Measurements from ENCODE around the gene CFAP119.

The CFAP119 gene

DNA sequence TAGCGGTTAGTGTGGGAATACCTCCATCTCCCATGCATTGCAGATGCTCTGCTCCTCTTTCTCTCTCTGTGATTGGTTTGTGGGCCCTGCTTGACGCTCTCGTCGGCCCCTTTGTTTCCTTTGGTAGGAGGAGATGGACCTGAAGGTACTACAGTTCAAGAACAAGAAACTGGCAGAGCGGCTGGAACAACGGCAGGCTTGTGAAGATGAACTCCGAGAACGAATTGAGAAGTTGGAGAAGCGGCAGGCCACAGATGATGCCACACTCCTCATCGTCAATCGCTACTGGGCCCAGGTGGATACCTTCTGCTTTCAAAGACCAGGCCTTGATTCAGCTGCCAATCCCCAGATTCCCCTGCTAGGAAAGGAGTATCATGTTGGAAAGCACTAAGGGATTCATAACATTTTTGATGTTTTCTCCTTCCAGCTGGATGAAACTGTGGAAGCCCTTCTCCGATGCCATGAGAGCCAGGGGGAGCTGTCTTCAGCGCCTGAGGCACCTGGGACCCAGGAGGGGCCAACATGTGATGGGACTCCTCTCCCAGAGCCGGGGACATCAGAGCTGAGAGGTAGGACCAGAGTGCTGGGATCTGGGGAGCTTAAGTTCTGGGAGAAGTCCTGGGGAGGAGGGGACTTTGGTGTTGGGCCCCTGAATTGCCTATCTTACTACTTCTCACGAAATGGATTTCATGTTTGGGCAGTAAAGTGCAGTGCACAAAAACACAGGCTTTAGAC is 1.3 kb upstream of the CFAP119 start:
- H3K4me1 ChIP-seq (ENCODE audit: control insufficient read depth in 2 of 2, insufficient read depth in 1 of 2, low read depth in 1 of 2, low read length in 2 of 2), result peaks cover 10 to 11% of the 10 kb centered on the region in 2 donors
- H2BK5ac ChIP-seq (ENCODE audit: low read length), result no peak overlapping the region
- no CpG with 5 or more reads among the region's 15 CpGs for whole genome bisulfite sequencing, 2 donors (ENCODE audit: extremely low coverage in 2 of 2, insufficient read length in 2 of 2, insufficient replicate concordance in 1 of 2)
- no peak overlapping the region for H2AK5ac ChIP-seq (ENCODE audit: low read depth, low read length)
- H3K36me3 ChIP-seq (replicated peaks in 1 of 2; ENCODE audit: control insufficient read depth in 2 of 2, insufficient read depth in 2 of 2, low read length in 2 of 2), result peaks cover 49 to 77% of the 10 kb centered on the region in 2 donors
- no peak overlapping the region for H4K91ac ChIP-seq (ENCODE audit: low read depth, low read length, poor library complexity)
- no peak overlapping the region for H2BK12ac ChIP-seq (ENCODE audit: low read length)
- no peak overlapping the region for H2AFZ ChIP-seq (ENCODE audit: low read length)
- no peak overlapping the region for H3K27ac ChIP-seq (replicated peaks; ENCODE audit: low read length)
- no peak overlapping the region for H3K9ac ChIP-seq (ENCODE audit: low read depth, low read length, poor library complexity)
- H3K23ac ChIP-seq (ENCODE audit: low read depth, low read length, poor library complexity), result no peak overlapping the region
- H3K9me3 ChIP-seq (replicated peaks in 1 of 2; ENCODE audit: control insufficient read depth in 2 of 2, insufficient read depth in 1 of 2, low read depth in 1 of 2, low read length in 2 of 2), result peaks cover 0 to 1% of the 10 kb centered on the region in 2 donors
- peak overlapping the region; percentile 69 for H3K4me2 ChIP-seq (ENCODE audit: insufficient read depth, low read length, poor library complexity, severe bottlenecking)
- no peaks in the 10 kb centered on the region for H3K27me3 ChIP-seq (ENCODE audit: control insufficient read depth in 3 of 3, insufficient read depth in 3 of 3, low read depth in 1 of 3, low read length in 3 of 3)
- H3K79me1 ChIP-seq (ENCODE audit: low read depth, low read length), result peaks cover 21% of the 10 kb centered on the region
- peak overlapping the region; percentile 96 to 99 for H3K4me3 ChIP-seq (ENCODE audit: low read length in 2 of 2)
- H2BK120ac ChIP-seq (ENCODE audit: low read depth, low read length), result no peak overlapping the region
- no peak for DNase-seq (ENCODE audit: low spot score)
- H4K8ac ChIP-seq (ENCODE audit: low read depth, low read length), result no peak overlapping the region
- no peak overlapping the region for H3K14ac ChIP-seq (ENCODE audit: low read length)
- no peak overlapping the region for H2BK15ac ChIP-seq (ENCODE audit: low read length)
- no peak overlapping the region for H3K4ac ChIP-seq (ENCODE audit: low read length)
- no peak overlapping the region for H3K18ac ChIP-seq (ENCODE audit: low read length)

DNA sequence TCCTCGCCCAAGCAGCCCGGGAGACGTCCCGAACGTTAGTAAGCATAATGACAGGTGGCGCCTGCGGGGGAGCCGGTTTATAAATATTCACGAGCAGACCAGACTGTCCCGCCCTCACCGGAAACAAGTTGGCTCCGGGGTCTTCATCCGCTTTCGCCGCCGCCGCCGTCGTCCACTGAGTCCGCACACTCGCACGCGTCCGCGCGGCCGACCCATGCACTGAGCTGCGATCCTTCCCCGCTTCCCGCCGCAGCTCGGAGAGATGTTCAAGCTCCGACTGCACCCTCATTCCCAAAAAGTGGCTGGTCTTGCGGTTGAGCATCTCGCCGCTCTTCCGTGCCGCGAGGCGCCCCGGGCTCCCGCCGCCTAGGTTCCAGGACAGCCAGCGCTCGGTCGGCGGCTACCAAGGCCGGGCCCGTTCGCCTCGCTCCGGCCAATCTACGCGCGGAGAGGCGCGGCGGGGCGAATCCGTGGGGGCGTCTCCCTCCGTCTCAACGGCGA is 385 bp downstream of the CFAP119 start:
- Histone ChIP-seq H3K27ac (replicated peaks; ENCODE audit: low read length) (peak overlapping the region; percentile 58), H2BK12ac (ENCODE audit: low read length) (no peak overlapping the region), H3K14ac (ENCODE audit: low read length) (peak overlapping the region; percentile 76), H3K36me3 (replicated peaks in 1 of 2; ENCODE audit: control insufficient read depth in 2 of 2, insufficient read depth in 2 of 2, low read length in 2 of 2) (peaks cover 39 to 74% of the 10 kb centered on the region in 2 donors), H3K79me1 (ENCODE audit: low read depth, low read length) (peaks cover 18% of the 10 kb centered on the region), H2BK5ac (ENCODE audit: low read length) (peak overlapping the region; percentile 25), H3K4me2 (ENCODE audit: insufficient read depth, low read length, poor library complexity, severe bottlenecking) (peak overlapping the region; percentile 99), H2AK5ac (ENCODE audit: low read depth, low read length) (no peak overlapping the region), H3K4me1 (ENCODE audit: control insufficient read depth in 2 of 2, insufficient read depth in 1 of 2, low read depth in 1 of 2, low read length in 2 of 2) (peaks cover 10 to 11% of the 10 kb centered on the region in 2 donors), H3K27me3 (ENCODE audit: control insufficient read depth in 3 of 3, insufficient read depth in 3 of 3, low read depth in 1 of 3, low read length in 3 of 3) (no peaks in the 10 kb centered on the region), H3K18ac (ENCODE audit: low read length) (peak overlapping the region; percentile 88), H2BK120ac (ENCODE audit: low read depth, low read length) (no peak overlapping the region), H3K9me3 (replicated peaks in 1 of 2; ENCODE audit: control insufficient read depth in 2 of 2, insufficient read depth in 1 of 2, low read depth in 1 of 2, low read length in 2 of 2) (peaks cover 0 to 1% of the 10 kb centered on the region in 2 donors), H3K4me3 (ENCODE audit: low read length in 2 of 2) (peak overlapping the region; percentile 84 to 96), H2AFZ (ENCODE audit: low read length) (peak overlapping the region; percentile 93), H4K91ac (ENCODE audit: low read depth, low read length, poor library complexity) (no peak overlapping the region), H3K23ac (ENCODE audit: low read depth, low read length, poor library complexity) (peak overlapping the region; percentile 61), H2BK15ac (ENCODE audit: low read length) (no peak overlapping the region), H4K8ac (ENCODE audit: low read depth, low read length) (no peak overlapping the region), H3K4ac (ENCODE audit: low read length) (no peak overlapping the region), H3K9ac (ENCODE audit: low read depth, low read length, poor library complexity) (peak overlapping the region; percentile 90)
- DNase-seq (ENCODE audit: low spot score), result peak; percentile 36
- no CpG with 5 or more reads among the region's 64 CpGs for WGBS, 2 donors (ENCODE audit: extremely low coverage in 2 of 2, insufficient read length in 2 of 2, insufficient replicate concordance in 1 of 2)

DNA sequence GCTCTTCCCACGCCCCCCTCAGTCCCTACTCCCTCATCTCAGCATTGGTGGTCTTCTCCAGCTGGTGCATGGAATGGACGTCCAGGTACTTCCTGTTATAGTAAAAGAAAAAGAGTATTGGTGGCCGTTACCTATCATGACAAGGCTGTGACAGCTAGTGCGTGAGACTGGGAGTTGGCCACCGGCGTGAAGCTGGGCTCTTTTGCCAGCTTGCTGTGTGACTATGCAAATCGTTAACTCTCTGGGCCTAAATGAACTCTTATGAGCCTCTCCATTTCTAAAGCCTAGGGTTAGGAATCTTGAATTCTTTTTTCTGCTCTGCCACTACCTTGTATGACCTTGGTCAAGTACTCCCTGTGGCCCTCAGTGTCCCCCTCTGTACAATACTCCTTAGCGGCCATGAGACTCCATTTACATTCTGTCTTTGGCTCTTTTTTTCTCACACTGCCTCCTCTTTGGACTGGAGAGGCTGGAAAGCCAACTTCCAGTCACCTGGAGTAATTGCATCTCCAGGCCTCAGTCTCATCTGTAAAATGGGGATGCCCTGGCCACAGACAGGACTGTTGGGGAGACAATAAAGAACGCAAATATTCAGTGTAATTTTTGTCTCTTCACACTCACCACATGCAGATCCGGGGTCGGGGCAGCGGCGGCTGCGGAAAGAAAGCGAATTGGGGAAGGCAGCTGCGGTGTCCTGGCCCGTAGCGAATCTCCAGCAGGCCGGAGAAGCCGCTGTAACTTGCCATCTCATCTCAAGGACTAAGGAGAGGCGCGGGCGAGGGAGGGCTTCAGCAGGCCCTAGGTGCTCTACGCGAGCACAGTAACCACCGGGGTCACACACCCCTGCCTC is 1.1 kb downstream of the CFAP119 start:
- Histone ChIP-seq H3K4me1 (ENCODE audit: control insufficient read depth in 2 of 2, insufficient read depth in 1 of 2, low read depth in 1 of 2, low read length in 2 of 2) (peaks cover 10 to 11% of the 10 kb centered on the region in 2 donors), H3K9ac (ENCODE audit: low read depth, low read length, poor library complexity) (peak overlapping the region; percentile 65), H3K9me3 (replicated peaks in 1 of 2; ENCODE audit: control insufficient read depth in 2 of 2, insufficient read depth in 1 of 2, low read depth in 1 of 2, low read length in 2 of 2) (no peaks in the 10 kb centered on the region), H2BK15ac (ENCODE audit: low read length) (no peak overlapping the region), H2BK120ac (ENCODE audit: low read depth, low read length) (no peak overlapping the region), H3K36me3 (replicated peaks in 1 of 2; ENCODE audit: control insufficient read depth in 2 of 2, insufficient read depth in 2 of 2, low read length in 2 of 2) (peaks cover 39 to 74% of the 10 kb centered on the region in 2 donors), H4K91ac (ENCODE audit: low read depth, low read length, poor library complexity) (no peak overlapping the region), H2AFZ (ENCODE audit: low read length) (peak overlapping the region; percentile 93), H4K8ac (ENCODE audit: low read depth, low read length) (no peak overlapping the region), H2BK5ac (ENCODE audit: low read length) (peak overlapping the region; percentile 25), H3K4me2 (ENCODE audit: insufficient read depth, low read length, poor library complexity, severe bottlenecking) (peak overlapping the region; percentile 99), H3K14ac (ENCODE audit: low read length) (no peak overlapping the region), H3K4ac (ENCODE audit: low read length) (no peak overlapping the region), H3K4me3 (ENCODE audit: low read length in 2 of 2) (peak overlapping the region; percentile 84 to 96), H3K18ac (ENCODE audit: low read length) (no peak overlapping the region), H3K27me3 (ENCODE audit: control insufficient read depth in 3 of 3, insufficient read depth in 3 of 3, low read depth in 1 of 3, low read length in 3 of 3) (no peaks in the 10 kb centered on the region), H3K79me1 (ENCODE audit: low read depth, low read length) (peaks cover 22% of the 10 kb centered on the region), H2AK5ac (ENCODE audit: low read depth, low read length) (no peak overlapping the region), H2BK12ac (ENCODE audit: low read length) (peak overlapping the region; percentile 7), H3K23ac (ENCODE audit: low read depth, low read length, poor library complexity) (no peak overlapping the region), H3K27ac (replicated peaks; ENCODE audit: low read length) (no peak overlapping the region)
- no peak for DNase-seq (ENCODE audit: low spot score)
- no CpG with 5 or more reads among the region's 26 CpGs for WGBS, 2 donors (ENCODE audit: extremely low coverage in 2 of 2, insufficient read length in 2 of 2, insufficient replicate concordance in 1 of 2)

Data from neuronal stem cell (in vitro differentiated cells).